Measurements from ENCODE around the gene PROX1. TPM values are rescaled to one million over a fixed set of nuclear protein-coding genes. Genes with fewer than 3 reads are reported as not detected.
"Not testable (repeated sequence)": the region's sequence is repeated elsewhere in the genome, so short reads cannot be mapped to it uniquely, and the experiment has no call there.

Gene PROX1
- total RNA-seq, 1 experiment from 2014 or later = 0.06 TPM

DNA sequence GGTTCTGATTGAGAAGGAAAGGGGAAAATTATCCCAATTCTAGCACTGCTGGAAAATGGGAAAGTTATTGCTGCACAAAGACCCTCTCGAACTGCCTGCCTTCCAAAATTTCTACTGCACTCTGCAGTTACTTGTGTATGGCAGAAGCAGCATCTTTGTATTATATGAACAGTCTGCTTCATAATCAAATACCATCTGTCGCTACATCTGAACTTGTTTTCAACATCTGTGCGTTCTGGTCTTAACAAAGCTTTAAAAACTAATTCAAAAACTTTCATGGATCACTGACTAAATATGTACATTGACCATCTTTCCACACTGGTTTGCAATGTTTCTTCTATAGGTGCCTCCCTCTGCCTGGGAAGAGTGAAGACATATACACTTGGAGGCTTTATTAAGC is 79.2 kb downstream of the PROX1 start:
- DNase-seq (ENCODE audit: low read depth) = no peak

DNA sequence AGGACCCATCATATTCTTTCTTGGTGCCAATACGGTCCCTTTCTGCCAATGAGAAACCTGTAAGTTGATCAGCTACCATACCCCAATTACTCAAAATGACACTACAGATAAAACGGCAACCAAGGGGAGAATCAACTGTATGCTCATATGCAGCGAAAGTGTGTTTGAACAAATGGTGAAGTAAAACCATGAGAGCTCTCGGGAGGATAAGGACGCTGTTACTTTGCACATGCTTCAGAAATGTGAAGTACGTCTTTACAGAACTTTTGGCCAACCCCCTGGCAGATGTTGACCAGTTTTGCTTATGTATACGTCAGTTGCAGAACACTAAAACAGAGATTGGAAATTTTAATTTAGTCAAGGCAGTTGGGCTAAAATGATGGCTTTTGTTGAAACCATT is 79.6 kb downstream of the PROX1 start:
- DNase-seq (ENCODE audit: low read depth) = no peak

DNA sequence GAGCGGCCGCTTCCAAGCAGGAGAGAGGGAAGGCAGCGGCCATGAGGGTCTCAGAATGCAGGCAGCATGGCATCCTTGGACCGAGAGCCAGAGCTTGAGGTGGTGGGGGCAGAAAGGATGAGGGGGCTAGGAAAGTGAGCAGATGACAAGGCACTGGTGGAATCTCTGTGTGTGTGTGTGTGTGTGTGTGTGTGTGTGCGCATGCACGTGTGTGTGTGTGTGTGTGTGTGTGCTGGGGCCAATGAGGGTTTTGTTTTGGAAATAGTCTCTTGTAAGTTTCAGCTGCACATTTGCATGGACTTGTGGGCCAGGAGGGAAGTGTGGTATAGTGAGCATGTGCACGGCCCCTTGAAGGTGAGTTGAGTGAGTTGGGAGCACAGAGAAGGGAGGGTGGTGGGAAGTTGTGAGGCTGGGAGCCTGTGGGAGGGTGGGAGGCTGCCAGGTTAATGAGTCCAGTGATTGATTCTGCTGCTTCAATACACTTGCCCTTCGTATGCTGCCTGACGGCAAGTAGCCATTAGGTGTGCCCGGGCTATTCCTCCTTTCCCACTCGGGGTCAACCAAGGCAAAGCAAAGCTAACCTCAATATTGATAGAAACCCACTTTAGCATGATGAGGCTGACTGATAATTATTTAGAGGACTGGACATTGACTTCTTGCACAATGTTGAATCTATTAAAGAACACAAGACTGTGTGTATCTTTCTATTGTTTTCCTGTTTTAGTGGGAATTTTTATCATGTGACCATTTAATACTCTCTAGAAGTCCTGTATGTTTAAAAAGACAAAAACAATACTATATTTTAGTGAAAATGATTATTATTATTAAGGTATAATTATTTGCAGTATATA is 80.3 kb downstream of the PROX1 start:
- no peak for DNase-seq (ENCODE audit: low read depth)

DNA sequence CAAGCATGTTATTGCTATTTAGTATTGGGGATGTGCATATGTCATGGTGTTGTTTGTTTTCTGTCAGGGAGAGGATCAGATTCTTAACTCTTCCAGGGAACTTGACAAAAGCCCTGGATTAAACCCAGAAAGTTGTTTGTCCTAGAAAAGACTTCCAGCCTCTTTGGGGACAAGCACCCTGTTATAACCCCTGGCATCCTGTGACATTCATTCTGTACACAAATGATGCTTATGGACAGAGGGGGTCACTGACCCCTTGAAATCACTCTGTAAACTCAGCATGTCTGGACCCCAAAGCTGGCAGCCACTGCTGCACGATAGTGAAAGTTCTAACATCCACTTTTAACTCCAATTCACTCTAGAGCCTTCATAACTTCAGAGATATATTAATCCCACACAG is 81.2 kb downstream of the PROX1 start:
- DNase-seq (ENCODE audit: low read depth) = no peak

DNA sequence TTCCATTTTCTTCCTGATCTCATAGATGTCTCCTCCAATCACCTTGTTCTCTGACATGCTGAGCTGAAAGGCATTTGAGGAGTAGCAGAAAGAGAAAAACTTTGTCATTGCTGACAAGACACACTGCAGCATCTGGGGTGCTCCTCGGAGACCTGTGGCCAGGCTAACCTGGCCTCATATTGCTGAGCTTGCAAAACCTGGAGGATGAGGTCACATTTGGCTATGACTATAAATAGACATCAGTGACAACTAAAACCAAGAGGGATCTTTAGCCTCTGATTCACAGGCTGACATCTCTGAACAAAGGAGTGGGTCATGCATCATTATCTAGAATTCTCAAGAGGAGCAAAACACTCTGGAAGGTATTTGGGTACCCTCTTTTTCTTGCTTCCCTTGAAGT is 83.7 kb downstream of the PROX1 start:
- no peak for DNase-seq (ENCODE audit: low read depth)

DNA sequence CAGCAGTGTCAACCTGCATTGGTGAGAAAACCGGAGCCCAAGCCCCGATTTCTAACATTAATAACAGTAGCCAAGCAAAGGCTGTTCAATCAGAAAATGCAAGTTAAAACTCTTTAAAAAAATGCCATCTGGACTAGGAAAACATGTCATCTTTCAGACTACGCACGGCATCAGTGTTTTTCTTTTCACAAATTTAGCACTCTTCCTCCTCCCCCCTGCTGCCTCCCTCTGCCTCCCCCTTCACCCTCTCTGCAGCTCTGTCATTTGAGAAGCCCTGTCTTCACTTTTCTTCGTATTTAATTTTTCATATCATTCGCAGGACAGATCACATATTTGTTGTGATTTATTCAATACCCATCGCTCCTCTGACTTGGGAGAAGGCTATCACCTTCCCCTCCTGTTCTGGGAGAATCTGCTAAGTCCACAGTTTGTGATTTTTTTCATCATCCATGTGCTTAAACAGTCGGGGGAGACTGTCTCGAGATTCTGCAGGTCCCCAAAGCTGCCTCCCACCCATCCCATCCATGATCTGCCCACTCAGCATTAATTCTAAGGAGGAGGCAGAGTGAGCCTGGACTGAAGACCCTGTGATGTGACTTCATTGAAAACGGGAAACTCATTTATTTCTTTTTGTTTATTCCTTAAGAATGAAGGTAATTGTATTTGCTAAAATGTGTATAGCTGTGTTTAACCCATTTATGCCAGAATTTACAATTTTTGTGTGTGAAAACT is 84.8 kb downstream of the PROX1 start:
- no peak for DNase-seq (ENCODE audit: low read depth)

GRCh38 chr1:214074477-214074876 is 86.7 kb downstream of the PROX1 start:
- no peak for DNase-seq (ENCODE audit: low read depth)

DNA sequence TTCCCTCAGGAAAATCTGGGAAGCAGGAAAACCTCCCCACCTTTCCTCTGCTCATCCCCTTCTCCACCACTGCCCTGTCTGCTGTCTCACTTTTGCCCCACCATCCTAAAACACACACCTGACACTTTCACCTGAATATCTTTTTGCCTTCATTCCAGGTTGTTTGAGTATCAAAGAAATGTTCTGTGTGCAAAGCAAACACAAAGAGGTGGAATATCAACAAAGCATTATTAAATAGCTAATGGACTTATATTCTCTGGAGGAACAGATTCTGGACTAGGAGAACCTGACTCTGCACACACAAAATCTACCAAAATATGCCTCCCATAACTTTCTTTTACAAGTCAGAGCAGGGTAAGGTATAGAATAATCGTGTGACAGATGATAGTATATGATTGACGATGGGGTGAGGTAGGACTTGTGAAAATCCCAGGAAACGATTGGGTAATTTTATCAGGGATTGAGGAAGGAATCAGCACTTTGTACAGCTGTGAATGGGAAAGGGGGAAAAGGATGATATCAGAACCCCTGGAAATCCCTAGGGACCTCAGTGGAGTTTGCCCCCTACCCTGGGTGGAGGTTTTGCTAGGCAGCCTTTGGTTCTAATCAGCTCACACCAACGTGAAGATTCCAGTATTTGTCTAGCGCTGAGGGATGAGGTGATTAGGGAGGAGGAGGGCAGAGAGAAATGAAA is 87.7 kb downstream of the PROX1 start:
- DNase-seq (ENCODE audit: low read depth) = no peak

DNA sequence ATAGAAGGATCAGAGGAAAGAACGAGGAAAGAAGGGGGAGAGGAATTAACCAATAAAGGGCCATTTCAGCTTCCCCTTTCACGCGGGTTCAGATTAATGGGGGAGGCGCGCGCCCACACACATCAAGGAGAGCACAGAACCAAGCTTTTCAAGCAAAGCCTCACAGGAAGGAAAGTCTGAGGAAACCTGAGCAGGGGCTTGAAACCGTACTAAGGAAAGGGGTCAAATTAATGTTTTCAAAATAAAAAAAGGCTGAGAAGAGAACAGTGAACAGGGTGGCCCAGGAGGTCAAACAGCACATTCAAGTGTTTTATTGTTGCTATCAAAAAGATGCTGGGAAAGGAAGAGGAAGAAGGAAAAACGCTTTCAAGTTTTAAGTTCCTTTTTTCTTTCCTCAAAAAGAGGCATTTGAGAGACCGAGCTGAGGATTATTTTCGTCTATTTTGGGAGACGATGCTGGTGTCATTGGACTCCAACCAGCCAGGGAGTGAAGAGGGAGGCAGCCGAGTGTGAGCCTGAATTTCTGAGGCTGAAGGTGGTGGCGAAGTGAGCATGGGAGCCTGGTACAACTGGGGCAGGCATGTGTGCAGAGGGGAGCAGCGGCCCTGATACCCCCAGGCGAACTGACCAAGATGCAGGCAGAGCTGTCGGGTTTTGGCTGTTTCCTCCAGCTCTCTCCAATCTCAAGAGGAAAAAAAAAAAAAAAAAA is 88.4 kb downstream of the PROX1 start:
- DNase-seq (ENCODE audit: low read depth) = no peak

DNA sequence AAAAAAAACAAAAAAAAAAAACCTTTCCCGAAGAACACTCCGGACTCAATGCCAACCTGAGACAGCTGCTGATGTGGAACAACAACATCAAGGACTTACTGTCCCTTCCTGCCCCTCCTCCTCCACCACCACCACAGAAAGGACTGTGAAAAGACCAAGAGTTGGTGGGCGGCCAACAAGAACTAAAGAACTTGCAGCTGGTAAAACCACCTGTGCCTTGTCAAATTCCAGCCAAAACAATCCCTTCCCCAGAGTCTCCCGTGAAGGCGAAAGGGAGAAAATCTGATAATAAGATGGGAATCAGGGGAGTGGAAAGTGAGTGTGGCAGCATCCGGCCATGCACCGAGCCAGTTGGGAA is 88.9 kb downstream of the PROX1 start:
- no peak for DNase-seq (ENCODE audit: low read depth)

- no peak for DNase-seq (ENCODE audit: low read depth)
These were observed 91.2 kb downstream of the PROX1 start for GRCh38 chr1:214078950-214079349.

- DNase-seq (ENCODE audit: low read depth) = no peak
These were observed 97.6 kb downstream of the PROX1 start for GRCh38 chr1:214085325-214085724.

DNA sequence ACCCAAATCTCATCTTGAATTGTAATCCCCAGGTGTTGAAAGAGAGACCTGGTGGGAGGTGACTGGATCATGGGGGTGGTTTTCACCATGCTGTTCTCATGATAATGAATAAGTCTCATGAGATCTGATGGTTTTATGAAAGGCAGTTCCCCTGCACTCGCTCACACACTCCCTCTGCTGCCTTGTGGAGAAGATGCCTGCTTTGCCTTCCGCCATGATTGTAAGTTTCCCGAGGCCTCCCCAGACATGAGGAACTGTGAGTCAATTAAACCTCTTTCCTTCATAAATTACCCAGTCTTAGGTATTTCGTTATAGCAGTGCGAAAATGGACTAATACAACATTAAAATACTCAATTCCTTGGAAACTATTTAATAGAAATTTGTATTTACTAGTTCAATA is 99.2 kb downstream of the PROX1 start:
- no peak for DNase-seq (ENCODE audit: low read depth)

DNA sequence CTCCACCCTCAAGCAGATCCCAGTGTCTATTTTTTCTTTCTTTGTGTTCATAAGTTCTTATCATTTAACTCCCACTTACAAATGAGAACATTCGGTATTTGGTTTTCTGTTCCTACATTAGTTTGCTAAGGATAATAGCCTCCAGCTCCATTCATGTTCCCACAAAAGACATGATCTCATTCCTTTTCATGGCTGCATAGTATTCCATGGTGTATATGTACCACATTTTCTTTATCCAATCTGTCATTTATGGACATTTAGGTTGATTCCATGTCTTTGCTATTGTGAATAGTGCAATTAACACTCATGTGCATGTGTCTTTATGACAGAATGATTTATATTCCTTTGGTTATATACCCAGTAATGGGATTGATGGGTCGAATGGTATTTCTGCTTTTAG is 101.2 kb downstream of the PROX1 start:
- not testable (repeated sequence) for DNase-seq (ENCODE audit: low read depth)
